HL-60/S4 treated with phorbol 12-myristate 13-acetate at 8.2 ng/mL for 4 days and 3 days (cell line): ENCODE results near the gene DCHS2.

Source experiments
- in situ Hi-C: fragments of 300-500 bp; cut with MboI; formaldehyde crosslinking; loops from 2 replicates; pipeline ENCODE4 v1.15.0; 2022; ENCODE audit warnings: low sequenced_read_pairs

Gene DCHS2, protein sequence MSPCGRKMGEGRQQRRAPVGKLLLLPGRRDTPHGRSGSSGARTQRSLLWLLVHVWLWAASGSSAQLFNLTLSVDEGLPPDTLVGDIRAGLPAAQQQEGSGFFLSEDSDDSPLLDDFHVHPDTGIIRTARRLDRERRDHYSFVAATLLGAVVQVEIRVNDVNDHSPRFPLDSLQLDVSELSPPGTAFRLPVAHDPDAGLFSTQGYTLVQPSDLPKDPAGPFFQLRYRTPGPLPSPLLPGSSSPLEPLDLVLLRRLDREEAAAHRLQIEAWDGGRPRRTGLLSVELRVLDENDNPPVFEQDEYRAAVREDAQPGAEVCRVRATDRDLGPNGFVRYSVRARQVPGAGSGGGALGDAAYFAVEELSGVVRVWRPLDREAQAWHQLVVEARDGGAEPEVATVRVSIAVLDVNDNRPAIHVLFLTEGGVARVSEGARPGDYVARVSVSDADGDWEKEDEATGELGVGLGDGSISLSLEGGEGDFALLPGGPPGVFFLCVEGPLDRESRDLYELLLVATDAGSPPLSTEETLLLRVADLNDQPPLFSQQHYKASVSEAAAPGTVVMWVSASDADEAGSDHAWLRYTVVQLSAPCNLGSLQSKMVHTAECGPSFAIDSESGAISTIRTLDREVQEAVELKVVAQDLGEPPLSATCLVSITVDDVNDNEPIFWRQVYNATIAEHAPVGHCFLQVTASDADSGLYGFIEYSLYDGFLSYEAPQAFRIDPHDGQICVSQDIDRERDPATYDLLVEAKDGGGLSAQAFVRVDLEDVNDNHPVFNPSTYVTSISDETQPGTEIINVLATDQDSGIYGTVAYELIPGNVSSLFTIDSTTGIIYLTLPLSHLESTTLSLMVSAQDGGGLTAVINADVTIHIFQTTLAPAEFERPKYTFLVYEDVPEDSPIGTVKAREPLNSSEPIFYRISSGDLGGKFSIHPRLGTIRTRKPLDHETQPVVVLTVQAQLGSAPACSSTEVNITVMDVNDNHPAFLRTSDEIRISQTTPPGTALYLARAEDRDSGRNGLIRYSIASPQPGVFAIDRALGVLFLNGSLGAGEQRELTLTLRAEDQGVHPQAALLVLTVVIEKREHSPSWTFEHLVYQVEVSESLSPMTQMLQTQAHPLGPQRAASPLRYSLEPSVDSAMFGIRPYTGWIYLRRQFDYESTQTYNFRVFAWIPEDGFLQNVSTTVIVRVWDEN (N-terminal part only)

DNA sequence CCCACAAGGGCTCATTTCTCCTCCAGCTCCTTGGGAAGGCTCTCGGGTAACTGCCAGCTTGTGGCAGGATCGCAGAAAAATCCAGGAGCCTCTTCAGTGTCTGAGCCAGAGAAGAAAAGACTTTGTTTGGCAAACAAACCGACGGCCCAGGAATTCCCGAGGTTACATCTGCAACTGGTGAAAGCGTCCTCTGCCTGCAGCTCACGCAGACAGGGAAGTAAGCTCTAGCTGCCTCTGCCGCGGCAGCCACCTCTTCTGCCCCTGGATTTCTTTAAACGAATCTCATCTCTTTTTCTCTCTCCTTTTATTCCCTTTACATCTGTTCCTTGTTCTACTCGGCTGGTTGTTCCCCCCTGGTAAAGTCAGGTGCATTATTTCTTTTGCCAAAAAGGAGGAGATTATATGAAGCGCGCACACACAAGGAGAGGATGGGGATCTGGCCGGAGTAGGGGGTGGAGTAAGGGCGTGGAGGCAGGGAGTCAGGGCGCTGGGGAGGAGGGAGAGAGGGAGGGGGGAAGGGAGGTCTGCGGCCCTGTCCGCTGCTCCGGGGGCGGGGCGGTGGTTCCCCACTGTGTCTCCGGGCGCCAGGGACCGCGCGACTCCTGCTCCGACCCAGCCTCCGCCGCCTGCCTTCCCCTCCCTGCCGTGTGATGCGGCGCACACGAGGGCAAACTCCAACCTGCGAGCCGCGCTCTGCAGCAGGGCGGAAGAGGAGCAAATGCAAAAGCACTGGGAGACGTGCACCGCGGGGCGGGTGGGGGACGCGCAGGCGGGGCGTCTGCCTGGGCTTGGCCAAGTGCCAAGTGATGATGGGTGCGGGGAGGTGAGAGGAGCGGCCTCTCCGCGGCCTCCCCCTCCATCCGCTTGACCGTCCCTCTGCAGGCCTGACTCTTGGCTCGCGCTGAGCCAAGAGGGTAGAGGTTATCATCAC, at the start of gene DCHS2:
Gene DCHS2 (minus strand): TSS at position 459 of the 931 bp plus-strand sequence. CDS start 444 bp downstream, at position 15.
- in situ Hi-C loops: no loop called here

DNA sequence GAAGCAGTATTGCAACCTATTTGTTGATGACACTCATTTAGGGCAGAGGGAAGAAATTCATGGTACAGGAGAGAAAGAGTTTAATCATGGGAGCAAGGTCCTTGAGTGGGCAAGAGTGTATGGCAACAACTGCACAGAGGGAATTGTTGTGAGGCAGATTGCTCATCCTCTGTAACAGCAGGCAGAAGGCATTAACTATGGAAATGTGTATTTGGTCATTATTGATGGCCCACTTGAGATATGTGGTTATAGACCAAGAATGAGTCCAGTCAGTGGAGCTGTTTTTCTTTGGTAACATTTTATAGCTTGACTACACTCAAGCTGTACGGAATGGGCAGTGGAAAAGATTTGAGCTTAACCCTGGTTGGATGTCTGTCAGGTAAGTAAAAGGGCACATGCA, 42.7 kb upstream of the DCHS2 start:
- in situ Hi-C loops: no loop called here

- in situ Hi-C loops: no loop called here
These were observed 38.3 kb upstream of the DCHS2 start for GRCh38 chr4:154529728-154530519.

DNA sequence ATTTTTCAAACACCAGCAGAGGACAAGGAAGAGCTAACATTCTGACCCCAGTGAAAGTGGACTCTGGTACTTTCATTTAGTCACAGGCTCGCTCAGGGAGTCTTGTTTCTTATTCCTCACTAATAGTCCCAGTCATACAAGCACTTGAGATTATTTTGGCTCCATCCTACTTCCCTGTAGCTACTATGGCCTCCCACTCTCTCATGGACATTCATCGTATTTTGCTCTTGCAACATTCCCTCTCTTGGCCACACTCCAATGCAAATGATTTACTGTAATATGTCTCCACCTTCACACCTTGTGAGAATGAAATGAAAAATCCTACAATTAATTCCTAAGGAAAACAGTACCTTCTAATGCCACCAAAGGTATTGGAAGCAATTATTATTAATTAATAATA, 37.3 kb upstream of the DCHS2 start:
- in situ Hi-C loops: no loop called here

DNA sequence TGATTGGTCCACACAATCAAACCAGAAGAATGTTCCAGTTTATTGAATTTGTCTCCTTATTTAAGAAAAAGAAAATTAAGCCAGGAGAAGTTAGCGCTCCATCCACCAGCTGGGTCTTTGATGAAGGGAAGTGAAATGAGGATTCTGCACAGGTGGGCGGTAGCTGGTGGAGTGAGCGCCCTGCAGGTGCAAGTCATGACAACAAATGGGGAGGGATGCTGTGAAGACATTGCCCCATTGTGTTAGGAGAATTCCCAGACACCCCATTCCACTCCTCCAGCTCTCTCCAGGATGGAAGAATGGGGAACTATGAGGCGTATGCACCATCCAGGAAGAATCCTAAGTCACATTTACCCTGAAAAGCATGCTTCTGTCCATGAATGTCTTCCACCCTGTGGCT, 35.7 kb upstream of the DCHS2 start:
- in situ Hi-C loops: no loop called here

GRCh38 chr4:154526151-154526550, 34.6 kb upstream of the DCHS2 start:
- in situ Hi-C loops: no loop called here

DNA sequence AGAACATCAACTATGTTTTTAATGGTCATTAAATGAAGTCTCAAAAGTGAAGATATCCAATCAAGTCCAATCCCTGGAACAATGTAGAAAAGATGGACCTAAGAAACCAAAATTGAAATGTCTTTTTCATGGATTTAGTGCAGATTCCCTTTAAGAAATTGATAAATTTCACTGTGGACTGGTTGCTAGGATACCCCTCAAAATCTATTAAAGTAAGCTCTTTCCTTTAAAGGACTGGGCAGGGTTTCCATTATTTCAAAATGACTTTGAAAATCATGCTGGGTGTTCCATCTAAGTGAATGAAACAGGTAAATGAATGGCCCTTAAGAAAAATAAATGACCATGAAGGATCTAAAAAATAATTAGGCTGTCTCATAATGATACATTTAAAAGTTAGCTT, 30.0 kb upstream of the DCHS2 start:
- in situ Hi-C loops: no loop called here

GRCh38 chr4:154519214-154519613, 27.6 kb upstream of the DCHS2 start:
- in situ Hi-C loops: no loop called here

GRCh38 chr4:154517591-154517990, 26.0 kb upstream of the DCHS2 start:
- in situ Hi-C loops: no loop called here

- in situ Hi-C loops: no loop called here
These were observed 24.9 kb upstream of the DCHS2 start for GRCh38 chr4:154516318-154517029.

GRCh38 chr4:154511981-154512380, 20.4 kb upstream of the DCHS2 start:
- in situ Hi-C loops: no loop called here

DNA sequence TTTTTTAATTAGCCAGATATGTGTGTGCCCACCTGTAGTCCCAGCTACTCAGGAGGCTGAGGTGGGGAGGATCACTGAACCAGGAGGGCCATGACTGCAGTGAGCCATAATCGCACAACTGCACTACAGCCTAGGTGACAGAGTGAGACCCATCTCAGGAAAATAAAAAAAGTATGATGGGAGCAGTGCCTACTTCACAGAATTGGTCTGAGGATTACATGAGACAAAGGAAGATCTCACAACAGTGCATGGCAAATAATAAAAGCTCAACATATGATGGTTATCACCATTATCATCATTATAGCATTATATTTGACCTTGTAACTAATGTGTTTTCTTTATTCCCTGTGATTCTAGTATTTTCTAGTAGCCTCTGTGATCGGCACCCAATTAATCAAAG, 19.9 kb upstream of the DCHS2 start:
- in situ Hi-C loops: no loop called here

GRCh38 chr4:154507156-154507555, 15.6 kb upstream of the DCHS2 start:
- in situ Hi-C loops: no loop called here

DNA sequence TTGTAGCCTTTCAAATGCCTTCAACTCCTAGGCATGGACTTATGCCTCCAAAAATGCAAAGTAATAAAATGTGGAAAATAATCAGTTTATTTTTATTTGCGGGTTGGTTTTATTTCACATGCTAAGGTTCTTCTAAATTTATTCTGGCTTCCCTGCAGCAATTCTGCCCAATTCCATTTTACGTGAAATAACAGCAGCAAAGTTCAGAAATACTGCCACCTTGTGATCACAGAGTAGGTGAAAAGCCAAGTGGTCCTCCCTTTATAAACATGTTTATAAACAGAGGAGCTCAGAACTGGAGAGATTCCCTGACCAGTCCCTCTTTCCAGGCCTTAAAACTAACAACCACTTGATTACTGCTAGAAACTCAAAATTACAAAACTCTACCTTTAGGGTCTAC, 14.7 kb upstream of the DCHS2 start:
- in situ Hi-C loops: no loop called here

DNA sequence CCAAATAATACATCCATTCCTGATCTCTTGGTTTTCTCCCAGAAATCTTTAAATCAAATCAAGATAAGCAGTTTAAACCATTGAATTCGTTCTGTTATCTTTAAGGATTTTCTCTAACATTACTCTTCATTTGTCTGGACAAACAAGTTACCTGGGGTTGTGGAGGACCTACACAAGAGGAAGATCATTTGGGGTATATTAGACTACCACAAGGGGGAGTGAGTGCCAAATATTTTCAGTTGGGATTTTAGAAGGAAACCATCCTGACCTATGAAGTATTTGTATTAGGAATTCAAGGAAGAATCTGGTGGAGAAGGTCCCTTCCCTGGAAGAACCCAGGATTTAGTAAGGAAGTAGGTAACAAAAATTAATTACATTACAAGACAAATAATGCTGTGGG, 12.0 kb upstream of the DCHS2 start:
- in situ Hi-C loops: no loop called here

- in situ Hi-C loops: no loop called here
These were observed 10.5 kb upstream of the DCHS2 start for GRCh38 chr4:154502111-154502510.

GRCh38 chr4:154497889-154498288, 6.3 kb upstream of the DCHS2 start:
- in situ Hi-C loops: no loop called here

DNA sequence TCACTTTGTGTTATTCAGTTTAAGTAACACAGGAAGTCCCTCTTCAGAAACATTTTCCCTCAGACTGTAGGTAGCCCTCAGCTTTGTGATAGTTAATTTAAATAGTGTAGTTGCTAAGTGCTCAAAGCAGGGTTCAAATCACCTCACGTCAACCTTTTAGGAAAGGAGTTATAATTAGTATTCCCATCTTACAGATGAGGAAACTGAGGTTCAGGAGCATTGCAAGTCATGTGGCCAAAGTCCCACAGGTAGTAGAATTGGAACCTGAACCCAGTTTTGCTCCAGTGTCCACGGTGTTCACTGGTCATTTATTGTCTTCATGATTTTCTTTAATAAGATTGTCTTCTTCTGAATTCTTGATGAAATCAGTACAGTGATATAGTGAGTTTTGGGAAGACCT, 4.3 kb upstream of the DCHS2 start:
- in situ Hi-C loops: no loop called here

DNA sequence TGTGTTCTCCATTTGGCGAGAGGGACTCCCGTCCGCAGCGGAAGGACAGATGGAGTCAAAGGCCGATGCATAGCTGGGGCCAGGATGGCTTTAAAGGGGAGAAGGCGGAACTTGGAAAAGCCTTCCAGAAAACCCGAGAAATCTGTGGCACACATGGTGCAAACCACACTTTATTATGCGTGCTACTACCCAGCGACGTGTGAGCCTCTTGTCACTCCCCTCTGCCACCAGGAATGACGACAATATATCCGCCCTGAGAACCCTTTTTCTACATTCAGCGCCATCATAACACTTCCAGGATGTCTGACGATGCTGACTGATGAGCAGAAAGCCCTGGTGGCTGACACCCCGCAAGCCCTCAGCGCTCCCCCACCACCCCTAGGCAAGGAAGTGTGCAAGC, 689 bp upstream of the DCHS2 start:
- in situ Hi-C loops: no loop called here
